ENCODE results near the gene ATL2.

Gene ATL2

GRCh38 chr2:38248707-38249106, 128.4 kb downstream of the ATL2 start:
- DNase-seq: no peak

GRCh38 chr2:38248255-38248654, 128.8 kb downstream of the ATL2 start:
- DNase-seq: no peak

- no peak for DNase-seq
Observed at GRCh38 chr2:38246105-38246504, 131.0 kb downstream of the ATL2 start.

- DNase-seq: no peak
Observed at GRCh38 chr2:38245114-38245641, 131.9 kb downstream of the ATL2 start.

GRCh38 chr2:38244301-38244700, 132.8 kb downstream of the ATL2 start:
- DNase-seq: no peak
